ENCODE data around the gene ZNRF1.
"Not testable (repeated sequence)": the region's sequence is repeated elsewhere in the genome, so short reads cannot be mapped to it uniquely, and the experiment has no call there.

- not testable (repeated sequence) for TF ChIP-seq CTCF (IDR thresholded peaks at IDR 0.05; ENCODE audit: control extremely low read depth in 1 of 3, insufficient read depth in 1 of 3, low read depth in 1 of 3, low read length in 3 of 3); GABPA (IDR thresholded peaks at IDR 0.05; ENCODE audit: borderline replicate concordance, insufficient read depth, low read length); POLR2A (IDR thresholded peaks at IDR 0.05; ENCODE audit: control extremely low read depth in 1 of 2, low read depth in 2 of 2, low read length in 2 of 2); CHD1 (IDR thresholded peaks at IDR 0.05; ENCODE audit: low read depth, low read length); EZH2 (IDR thresholded peaks at IDR 0.05; ENCODE audit: low read depth, low read length, severe bottlenecking); RNF2 (IDR thresholded peaks at IDR 0.05; ENCODE audit: borderline replicate concordance, low read depth, low read length, missing control alignments, poor library complexity, severe bottlenecking); RAD21 (IDR thresholded peaks at IDR 0.05 in 1 of 2, conservative IDR thresholded peaks at IDR 0.05 in 1 of 2; ENCODE audit: low read depth in 2 of 2, low read length in 2 of 2); MAFK (IDR thresholded peaks at IDR 0.05; ENCODE audit: low read depth, low read length); BACH1 (IDR thresholded peaks at IDR 0.05; ENCODE audit: low read length); SP1 (IDR thresholded peaks at IDR 0.05; ENCODE audit: low read depth, low read length); NRF1 (IDR thresholded peaks at IDR 0.05; ENCODE audit: low read depth, low read length)
Observed at GRCh38 chr16:74989864-74990263, 9.0 kb upstream of the ZNRF1 start.

Data from H1 (cell line).